HG03066 (cell line): ENCODE results near the gene LDLRAD4.
"Not testable (repeated sequence)": the region's sequence is repeated elsewhere in the genome, so short reads cannot be mapped to it uniquely, and the experiment has no call there.

Experiments
- ATAC-seq: cut with Tn5 transposase; IDR thresholded peaks from one replicate; pipeline ENCODE4 v1.9.1; 2021; ENCODE audit warnings: low read depth; ENCODE audit not compliant: unreplicated experiment

LDLRAD4 gene

GRCh38 chr18:13323186-13323585 is 104.6 kb downstream of the LDLRAD4 start:
- no peak for ATAC-seq

- ATAC-seq, result no peak
Observed at GRCh38 chr18:13324880-13325279, 106.3 kb downstream of the LDLRAD4 start.

GRCh38 chr18:13328213-13328612 is 109.7 kb downstream of the LDLRAD4 start:
- no peak for ATAC-seq

- no peak for ATAC-seq
Observed at GRCh38 chr18:13330996-13331395, 112.4 kb downstream of the LDLRAD4 start.

GRCh38 chr18:13331846-13332245 is 113.3 kb downstream of the LDLRAD4 start:
- no peak for ATAC-seq

GRCh38 chr18:13332874-13333273 is 114.3 kb downstream of the LDLRAD4 start:
- no peak for ATAC-seq

- ATAC-seq, result no peak
Observed at GRCh38 chr18:13335903-13336302, 117.3 kb downstream of the LDLRAD4 start.

GRCh38 chr18:13336841-13337240 is 118.3 kb downstream of the LDLRAD4 start:
- ATAC-seq, result no peak

GRCh38 chr18:13337369-13337768 is 118.8 kb downstream of the LDLRAD4 start:
- no peak for ATAC-seq

GRCh38 chr18:13338318-13338717 is 119.8 kb downstream of the LDLRAD4 start:
- no peak for ATAC-seq

GRCh38 chr18:13339653-13340052 is 121.1 kb downstream of the LDLRAD4 start:
- ATAC-seq, result no peak

GRCh38 chr18:13346449-13346848 is 127.9 kb downstream of the LDLRAD4 start:
- ATAC-seq, result not testable (repeated sequence)

- no peak for ATAC-seq
Observed at GRCh38 chr18:13353084-13353823, 134.7 kb downstream of the LDLRAD4 start.

GRCh38 chr18:13354402-13354801 is 135.8 kb downstream of the LDLRAD4 start:
- ATAC-seq, result no peak

- ATAC-seq, result no peak
Observed at GRCh38 chr18:13356032-13356431, 137.5 kb downstream of the LDLRAD4 start.

- ATAC-seq, result no peak
Observed at GRCh38 chr18:13357289-13357688, 138.7 kb downstream of the LDLRAD4 start.

GRCh38 chr18:13359210-13359609 is 140.7 kb downstream of the LDLRAD4 start:
- no peak for ATAC-seq

- no peak for ATAC-seq
Observed at GRCh38 chr18:13361431-13361830, 142.9 kb downstream of the LDLRAD4 start.

- ATAC-seq, result no peak
Observed at GRCh38 chr18:13362051-13362450, 143.5 kb downstream of the LDLRAD4 start.

GRCh38 chr18:13362607-13363006 is 144.0 kb downstream of the LDLRAD4 start:
- ATAC-seq, result no peak

- ATAC-seq, result no peak
Observed at GRCh38 chr18:13363359-13363758, 144.8 kb downstream of the LDLRAD4 start.

GRCh38 chr18:13364721-13365205 is 146.2 kb downstream of the LDLRAD4 start:
- no peak for ATAC-seq
